Glomerular endothelial cell (primary cell): ENCODE measurements around the gene ALK. TPM values are rescaled to one million over a fixed set of nuclear protein-coding genes. Genes with fewer than 3 reads are reported as not detected.

Experiments used
- DNase-seq: peaks from one replicate; pipeline ENCODE4 v3.0.0-alpha.2; 2011; ENCODE audit warnings: low read depth, low spot score; ENCODE audit errors: extremely low read depth
- total RNA-seq: library from RNA; depleted of rRNA; stranded (reverse); fragments of >200 nt; gene quantifications from 2 replicates; pipeline ENCODE4 v1.2.3, GENCODE V29; 2015

ALK gene
- total RNA-seq, 1 donor from 2014 or later, result not detected

- DNase-seq, result no peak
Observed at GRCh38 chr2:29220506-29221270, 700.7 kb downstream of the ALK start.

- DNase-seq, result no peak
Observed at GRCh38 chr2:29219374-29219773, 702.0 kb downstream of the ALK start.

- DNase-seq, result no peak
Observed at GRCh38 chr2:29218550-29219125, 702.7 kb downstream of the ALK start.

DNA sequence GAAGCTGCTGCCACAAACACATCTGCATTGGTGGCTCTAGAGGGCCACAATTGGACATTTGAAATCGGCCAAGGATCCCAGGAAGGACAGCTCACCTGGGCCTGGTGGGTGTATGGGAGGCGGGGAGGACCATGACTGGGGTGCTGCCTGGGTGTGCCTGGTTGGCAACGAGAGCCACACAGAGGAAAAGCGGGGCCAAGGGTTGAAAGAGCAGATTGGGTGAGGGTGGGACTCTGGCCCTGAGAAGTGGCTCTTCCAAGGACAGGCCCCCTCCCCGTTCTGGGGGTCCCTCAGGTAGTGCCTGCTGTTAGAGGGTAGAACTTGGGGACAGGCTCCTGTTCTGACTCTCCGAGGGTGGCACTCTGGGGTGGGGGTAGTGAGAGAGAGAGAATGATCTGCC is 703.3 kb downstream of the ALK start:
- DNase-seq, result no peak

GRCh38 chr2:29216609-29216909 is 704.8 kb downstream of the ALK start:
- DNase-seq, result no peak

- DNase-seq, result no peak
Observed at GRCh38 chr2:29215739-29216608, 705.4 kb downstream of the ALK start.

GRCh38 chr2:29215073-29215472 is 706.3 kb downstream of the ALK start:
- DNase-seq, result no peak

DNA sequence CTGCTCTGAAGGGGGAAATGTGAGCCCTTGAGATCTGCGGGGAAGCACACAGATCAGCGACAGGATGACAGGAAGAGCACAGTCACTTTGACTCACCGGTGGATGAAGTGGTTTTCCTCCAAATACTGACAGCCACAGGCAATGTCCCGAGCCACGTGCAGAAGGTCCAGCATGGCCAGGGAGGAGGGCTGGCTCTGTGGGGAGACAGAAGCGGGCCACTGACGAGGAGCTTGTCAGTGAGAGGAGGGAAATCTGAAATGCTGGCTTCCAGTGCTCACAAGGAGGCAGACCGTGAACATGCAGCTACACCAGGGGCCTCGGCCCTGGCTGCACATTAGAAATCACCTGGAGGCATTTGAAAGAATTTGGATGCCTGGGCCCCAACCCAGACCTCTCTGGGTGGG is 707.5 kb downstream of the ALK start:
- DNase-seq, result no peak

DNA sequence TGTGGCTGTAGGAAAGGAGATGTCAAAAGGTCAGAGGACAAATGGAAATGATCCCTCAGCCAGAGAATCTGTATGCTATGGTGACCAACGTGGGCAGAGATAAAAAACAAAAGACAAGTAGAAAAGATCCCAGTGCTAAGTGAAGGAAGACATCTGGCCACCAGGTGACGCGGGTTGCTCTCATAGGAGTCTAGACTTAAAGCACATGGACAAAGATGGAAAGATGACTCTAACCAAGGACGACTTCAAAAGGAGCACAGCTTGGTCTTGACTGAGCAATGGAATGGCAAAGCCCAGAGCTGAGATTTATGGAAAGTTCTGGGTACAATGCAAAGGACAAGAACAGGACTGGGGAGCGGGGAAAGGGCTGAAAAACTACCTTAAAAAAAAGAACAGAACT is 709.4 kb downstream of the ALK start:
- DNase-seq, result no peak

DNA sequence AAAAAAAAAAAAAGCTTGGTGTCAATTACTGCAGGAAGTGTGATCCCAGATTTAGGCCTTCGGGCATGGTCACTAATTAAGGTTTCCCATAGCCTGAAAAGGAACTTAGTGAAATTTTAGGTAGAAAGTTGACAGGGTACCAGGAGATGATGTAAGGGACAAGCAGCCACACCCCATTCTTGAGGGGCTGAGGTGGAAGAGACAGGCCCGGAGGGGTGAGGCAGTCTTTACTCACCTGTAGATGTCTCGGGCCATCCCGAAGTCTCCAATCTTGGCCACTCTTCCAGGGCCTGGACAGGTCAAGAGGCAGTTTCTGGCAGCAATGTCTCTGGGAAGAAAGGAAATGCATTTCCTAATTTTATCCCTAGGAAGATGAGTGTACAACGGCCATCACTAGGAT is 711.8 kb downstream of the ALK start:
- DNase-seq, result no peak

DNA sequence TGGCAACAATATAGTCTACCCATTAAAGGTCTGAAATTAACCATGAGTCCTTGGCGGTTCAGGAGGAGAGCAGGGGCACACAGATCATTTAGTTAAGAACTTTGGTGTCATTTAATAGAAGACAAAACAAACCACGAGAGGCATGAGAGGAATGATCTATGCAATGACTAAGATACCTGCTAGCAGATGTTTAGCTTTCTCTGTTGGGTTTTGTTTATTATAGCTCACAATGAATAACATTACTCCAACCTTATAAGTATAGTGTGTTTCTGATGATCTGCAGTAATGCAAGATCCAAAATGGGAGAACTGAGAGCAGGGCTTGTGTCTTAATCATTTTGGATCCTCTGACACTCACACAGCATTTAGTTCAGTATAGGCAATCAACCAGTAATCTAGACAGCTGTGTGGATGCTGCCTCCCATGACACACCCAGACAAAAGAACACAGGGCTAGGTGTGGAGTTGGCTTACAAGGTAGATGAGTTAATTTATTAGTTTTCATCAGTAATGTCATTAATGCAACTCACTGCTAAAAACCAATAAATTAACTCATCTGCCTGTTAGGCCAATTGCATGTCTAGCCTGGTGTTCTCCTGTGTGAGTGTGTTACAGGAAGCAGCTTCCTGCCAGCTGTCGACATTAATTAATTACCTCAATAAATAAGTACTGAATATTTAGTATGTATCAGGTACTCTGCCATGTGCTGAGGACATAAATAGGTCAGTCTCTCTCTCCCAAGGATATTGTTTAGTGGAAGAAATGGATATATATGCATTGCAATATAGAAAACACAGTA is 713.8 kb downstream of the ALK start:
- DNase-seq, result no peak

DNA sequence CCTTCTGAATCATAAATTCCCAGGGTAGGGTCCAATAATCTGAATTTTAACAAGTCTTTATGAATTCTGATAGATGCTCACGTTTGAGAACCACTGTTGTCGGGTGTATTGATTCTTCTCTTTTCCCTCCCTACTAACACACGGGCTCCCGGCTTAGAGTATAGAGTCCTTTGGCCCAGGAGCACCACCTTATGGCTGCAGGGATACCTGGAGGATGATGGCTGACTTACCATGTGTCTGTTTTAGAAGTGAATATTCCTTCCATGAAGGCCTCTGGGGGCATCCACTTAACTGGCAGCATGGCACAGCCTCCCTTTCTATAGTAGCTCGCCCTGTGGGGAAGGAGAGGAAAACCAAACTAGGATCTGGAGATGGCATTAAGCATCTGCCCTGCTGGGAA is 714.4 kb downstream of the ALK start:
- DNase-seq, result no peak

DNA sequence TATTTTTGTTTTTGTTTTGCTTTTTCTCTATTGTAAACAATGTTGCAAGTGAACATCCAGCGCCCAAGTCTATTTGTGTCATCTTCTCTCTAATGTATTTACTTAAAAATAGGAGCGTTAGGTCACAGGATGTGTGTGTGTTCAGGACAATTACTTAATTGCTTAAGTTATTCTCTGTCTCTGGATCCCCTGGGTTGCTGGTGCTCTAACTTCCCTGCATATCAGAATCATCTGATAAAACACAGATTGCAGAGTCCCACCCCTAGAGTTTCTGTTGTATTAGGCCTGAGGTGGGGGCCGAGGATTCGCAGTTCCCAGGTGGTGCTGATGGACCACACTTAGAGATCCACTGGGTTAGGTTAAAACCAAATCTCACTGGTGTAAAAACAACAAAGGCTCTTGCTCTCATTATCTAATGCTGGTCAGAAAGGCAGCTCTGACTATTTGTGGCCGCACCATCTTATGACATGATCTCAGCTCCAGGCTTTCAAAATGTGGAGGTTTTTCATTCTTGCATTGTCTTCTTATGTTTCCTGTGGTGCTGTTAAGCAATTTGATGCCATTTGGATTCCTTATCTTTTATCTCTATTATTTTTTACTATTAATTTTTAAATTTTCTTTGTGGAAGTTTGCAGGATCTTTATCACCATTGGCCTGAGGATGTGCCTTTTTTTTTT is 718.4 kb downstream of the ALK start:
- no peak for DNase-seq

DNA sequence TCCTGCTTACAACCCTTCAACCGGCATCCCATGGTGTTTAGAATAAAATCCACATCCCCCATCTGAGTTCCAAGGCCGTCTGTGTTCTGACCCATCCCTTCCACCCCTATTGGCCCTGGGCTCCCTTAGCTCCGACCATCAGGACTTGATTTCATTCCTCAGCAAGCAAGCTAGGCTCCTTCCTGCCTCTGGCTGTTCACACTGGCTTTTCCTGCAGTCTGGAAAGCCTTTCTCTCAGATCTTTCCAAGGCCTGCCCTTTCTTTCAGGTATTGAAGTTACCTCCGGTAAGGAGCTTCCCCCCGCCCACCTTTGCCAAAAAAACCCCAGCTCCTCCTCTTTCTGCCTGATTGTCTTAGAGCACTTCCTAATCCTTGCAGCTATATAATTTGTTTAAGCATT is 719.4 kb downstream of the ALK start:
- DNase-seq, result no peak

- peak; percentile 20 for DNase-seq
Observed at GRCh38 chr2:29196792-29197788, 724.3 kb downstream of the ALK start.

DNA sequence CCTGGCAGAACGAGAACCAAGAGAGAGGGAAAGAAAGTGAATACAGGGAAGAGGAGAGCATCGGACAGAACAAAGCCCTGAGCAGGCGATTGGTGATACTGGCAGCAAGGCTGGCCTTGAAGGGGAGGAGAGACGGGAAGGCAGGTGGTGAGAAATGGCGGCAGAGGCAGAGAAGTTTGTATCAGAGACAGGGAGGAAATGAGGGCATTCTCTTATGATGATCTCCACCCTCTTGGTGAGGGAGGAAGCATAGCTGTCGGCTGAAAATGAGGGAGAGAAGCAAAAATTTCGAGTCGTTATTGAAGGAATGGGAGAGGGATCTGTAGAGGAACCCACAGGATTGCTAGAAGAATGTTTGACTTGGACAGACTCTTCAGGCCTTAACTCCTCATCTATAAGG is 725.6 kb downstream of the ALK start:
- DNase-seq, result no peak

- DNase-seq, result no peak
Observed at GRCh38 chr2:29193681-29194080, 727.7 kb downstream of the ALK start.

DNA sequence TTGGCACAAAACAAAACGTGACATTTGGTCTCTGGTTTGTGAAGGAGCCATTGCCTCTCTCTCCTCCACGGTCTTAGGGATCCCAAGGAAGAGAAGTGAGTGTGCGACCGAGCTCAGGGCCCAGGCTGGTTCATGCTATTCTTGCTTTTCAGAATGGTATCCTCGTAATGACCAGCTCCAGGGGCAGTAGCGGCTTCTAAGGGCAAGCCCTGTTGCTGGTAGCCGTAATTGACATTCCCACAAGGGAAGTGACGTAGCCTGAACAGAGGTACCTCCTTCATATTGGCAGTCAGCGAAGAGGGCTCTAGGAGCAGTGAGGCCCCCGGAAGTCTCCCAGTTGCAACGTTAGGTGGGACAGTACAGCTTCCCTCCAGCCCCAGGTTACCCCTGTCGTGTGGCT is 728.3 kb downstream of the ALK start:
- DNase-seq, result no peak

DNA sequence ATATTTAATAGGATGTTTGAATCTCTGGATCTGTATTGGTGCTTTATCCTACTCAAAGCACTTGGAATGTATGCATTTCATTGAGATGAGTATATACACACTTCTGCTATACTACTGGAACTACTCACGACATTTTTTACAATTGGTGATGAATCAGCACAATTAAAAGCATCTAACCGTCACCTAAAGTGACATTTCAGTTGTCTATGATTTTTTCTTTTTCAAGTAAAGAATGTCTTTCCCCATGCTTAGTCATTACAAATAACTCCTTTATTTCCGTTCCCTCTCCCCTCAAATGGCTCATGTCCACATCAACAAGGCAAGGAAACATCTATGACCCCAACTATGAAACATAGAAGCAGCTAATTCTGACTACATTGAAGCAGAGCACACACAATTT is 728.9 kb downstream of the ALK start:
- DNase-seq, result no peak
